GM12878 (cell line): ENCODE results near the gene PATJ. TPM values are rescaled to one million over a fixed set of nuclear protein-coding genes. Genes with fewer than 3 reads are reported as not detected.
"Not testable (repeated sequence)": the region's sequence is repeated elsewhere in the genome, so short reads cannot be mapped to it uniquely, and the experiment has no call there.

Experiments
- ATAC-seq: fragments of 200-7000 bp; cut with Tn5 transposase; 3 replicates; pipeline ENCODE4 v1.9.1; 2020; ENCODE audit warnings: mild to moderate bottlenecking, moderate library complexity
- BruUV-seq: library from RNA; stranded (reverse); fragments of 400-500 nt; replicated peaks from 2 replicates; lab custom pipeline; 2021; lab: Mats Ljungman, UMichigan
- CTCF ChIA-PET: fragments of 300-600 bp; sonication (Branson Sonifier 250); formaldehyde crosslinking; extraction: SDS; loops from one replicate; lab custom pipeline; 2021; ENCODE audit warnings: inconsistent platforms; lab: Yijun Ruan, JAX
- POLR2A ChIA-PET: fragments of 350-600 bp; formaldehyde crosslinking; extraction: SDS; loops from one replicate; lab custom pipeline; 2021; ENCODE audit warnings: inconsistent platforms; lab: Charles Lee
- RAD21 ChIA-PET: fragments of 300-600 bp; sonication (Branson Sonifier 250); formaldehyde crosslinking; loops from one replicate; lab custom pipeline; 2023; ENCODE audit warnings: antibody characterized with exemption; ENCODE audit not compliant: unreplicated experiment; lab: Charles Lee
- SMC1A ChIA-PET: fragments of 300-600 bp; sonication (Branson Sonifier 250); formaldehyde crosslinking; loops from one replicate; lab custom pipeline; 2023; ENCODE audit not compliant: unreplicated experiment, uncharacterized antibody; lab: Charles Lee
- DNase-seq: peaks from one replicate; pipeline ENCODE4 v3.0.0-alpha.2; 2011; ENCODE audit warnings: low read depth, low spot score
- FAIRE-seq: peaks from 3 replicates; lab custom pipeline; 2011; peaks lifted over from hg19 to GRCh38; lab: Jason Lieb, UNC
- H2AFZ ChIP-seq: 2 replicates; pipeline ENCODE4 v1.6.0; 2011; ENCODE audit warnings: low read depth, low read length, control low read depth; ENCODE audit not compliant: control insufficient read depth
- H3K27ac ChIP-seq: 2 replicates; pipeline ENCODE4 v1.5.1; 2011; ENCODE audit warnings: control low read depth; ENCODE audit not compliant: control insufficient read depth, insufficient read depth
- H3K27me3 ChIP-seq, 2 experiments: replicated peaks in 1 of 2; 2 replicates each; pipeline versions ENCODE4 v1.6.0 to v1.6.1; 2011; ENCODE audit warnings: low read length in 1 of 2; ENCODE audit not compliant: control insufficient read depth in 2 of 2, insufficient read depth in 2 of 2
- H3K36me3 ChIP-seq, 2 experiments: 2 replicates each; pipeline ENCODE4 v1.5.1; 2011; ENCODE audit warnings: low read length in 1 of 2; ENCODE audit not compliant: control insufficient read depth in 2 of 2, insufficient read depth in 2 of 2
- H3K4me1 ChIP-seq: 2 replicates; pipeline ENCODE4 v1.6.1; 2011; ENCODE audit warnings: mild to moderate bottlenecking, low read length, moderate library complexity, mixed read lengths; ENCODE audit not compliant: control insufficient read depth, insufficient read depth
- H3K4me2 ChIP-seq: 2 replicates; pipeline ENCODE4 v1.6.0; 2011; ENCODE audit warnings: control low read depth; ENCODE audit not compliant: control insufficient read depth, insufficient read depth
- H3K4me3 ChIP-seq: fragments of 200-600 bp; sonication (generic); 2 replicates; pipeline ENCODE4 v1.5.1; 2016
- H3K79me2 ChIP-seq: 2 replicates; pipeline ENCODE4 v1.6.0; 2011; ENCODE audit warnings: low read length; ENCODE audit not compliant: control insufficient read depth, insufficient read depth
- H3K9ac ChIP-seq: 2 replicates; pipeline ENCODE4 v1.8.0; 2011; ENCODE audit warnings: low read length, control low read depth, mixed read lengths; ENCODE audit not compliant: control insufficient read depth, insufficient read depth
- H3K9me3 ChIP-seq: replicated peaks from 3 replicates; pipeline ENCODE4 v1.5.1; 2011; ENCODE audit warnings: mild to moderate bottlenecking, low read length; ENCODE audit not compliant: control insufficient read depth, insufficient read depth
- H4K20me1 ChIP-seq: 2 replicates; pipeline ENCODE4 v1.6.0; 2011; ENCODE audit not compliant: control insufficient read depth, insufficient read depth
- BCL11A ChIP-seq: IDR thresholded peaks from 2 replicates; pipeline ENCODE4 v1.6.1; 2011; ENCODE audit warnings: low read depth, low read length
- HDAC6 ChIP-seq: fragments of 200-600 bp; sonication (generic); IDR thresholded peaks from one replicate; pipeline ENCODE4 v1.8.0; 2017; ENCODE audit warnings: antibody characterized with exemption; ENCODE audit not compliant: unreplicated experiment
- NR2F1 ChIP-seq: fragments of 450-650 bp; conservative IDR thresholded peaks from 2 replicates; pipeline ENCODE4 v1.6.1; 2017; ENCODE audit warnings: mild to moderate bottlenecking
- PAX8 ChIP-seq: fragments of 450-650 bp; IDR thresholded peaks from 2 replicates; pipeline ENCODE4 v1.6.1; 2017; ENCODE audit warnings: mild to moderate bottlenecking, moderate library complexity
- RELB ChIP-seq: fragments of 450-650 bp; IDR thresholded peaks from 2 replicates; pipeline ENCODE4 v1.6.1; 2017; ENCODE audit warnings: low read depth, mild to moderate bottlenecking, moderate library complexity
- TCF3 ChIP-seq: IDR thresholded peaks from 2 replicates; pipeline ENCODE4 v1.6.1; 2012; ENCODE audit warnings: low read depth, mild to moderate bottlenecking, low read length, borderline replicate concordance; ENCODE audit not compliant: insufficient read depth
- WRNIP1 ChIP-seq: IDR thresholded peaks from 2 replicates; pipeline ENCODE4 v1.6.1; 2011; ENCODE audit warnings: low read depth, low read length, improper control_type of control experiment, borderline replicate concordance
- WGBS: methylation state at CpG from one replicate; pipeline ENCODE4 v1.1.6; 2016; ENCODE audit warnings: low lambda C conversion rate; ENCODE audit not compliant: insufficient replicate concordance, insufficient coverage; ENCODE audit errors: missing lambda C conversion rate; 5-methylcytosine and 5-hydroxymethylcytosine counted together
- in situ Hi-C: fragments of 300-500 bp; cut with MboI; formaldehyde crosslinking; loops from 9 replicates; pipeline ENCODE4 v1.14.3; 2018; ENCODE audit warnings: mixed read lengths
- intact Hi-C: fragments of 100-400 bp; cut with micrococcal nuclease; formaldehyde crosslinking; loops from one replicate; pipeline ENCODE4 v1.14.2; 2022; ENCODE audit not compliant: unreplicated experiment
- polyA plus RNA-seq, 11 experiments: library from polyadenylated mRNA; depleted of rRNA in 4 of 11; unstranded in 6 of 11; stranded (reverse) in 5 of 11; fragments of >200 nt; fragmentation: Nextera tagmentation in 4 of 11; fragmentation: Illumina TruSeq in 1 of 11; extraction: Ambion mirVana in 4 of 11; extraction: Trizol in 1 of 11; gene quantifications; 1 replicate in 1 of 11; 2 replicates in 10 of 11; pipeline versions ENCODE4 v1.2.1 to v1.2.3, GENCODE V29; 2011 to 2016; ENCODE audit warnings: inconsistent platforms in 2 of 11, missing spikeins in 2 of 11, low read depth in 1 of 11
- total RNA-seq, 4 experiments: library from RNA; depleted of rRNA in 3 of 4; stranded (reverse); fragments of >200 nt in 3 of 4; fragmentation: Illumina TruSeq in 1 of 4; extraction: Trizol in 1 of 4; gene quantifications; 2 replicates each; pipeline versions ENCODE4 v1.2.1 to v1.2.3, GENCODE V29; 2013 to 2021

The PATJ gene
- total and polyA plus RNA-seq, 10 of the 15 experiments (the other 5 are each of a cell fraction or from before 2014, with no cell fraction given): 2.8 to 13.9 (median 6.9) TPM

GRCh38 chr1:62218604-62219003 lies 476.3 kb downstream of the PATJ start (continued):
- no peak for TF ChIP-seq TCF3
- no peak for TF ChIP-seq BCL11A
- no peak for TF ChIP-seq PAX8

- H3K9ac ChIP-seq, BruUV-seq, DNase-seq, H3K4me1 ChIP-seq, H3K9me3 ChIP-seq, intact Hi-C loops, FAIRE-seq, H3K27ac ChIP-seq, RAD21 ChIA-PET, POLR2A ChIA-PET, in situ Hi-C loops, H4K20me1 ChIP-seq, SMC1A ChIA-PET, ATAC-seq, H3K36me3 ChIP-seq, H3K79me2 ChIP-seq, H3K4me3 ChIP-seq, H3K4me2 ChIP-seq, H3K27me3 ChIP-seq, H2AFZ ChIP-seq: not testable (repeated sequence)
- CTCF ChIA-PET: interaction anchor here (0.6 to 1.2 kb wide), 2 partner anchors 28 to 1291 kb away, joined by 3 read pairs; no protein-coding TSS in a partner anchor
- 51% methylated on average over 9 of the region's 9 CpGs for WGBS
Observed at GRCh38 chr1:62220456-62220855, 478.2 kb downstream of the PATJ start.

- H3K4me1 ChIP-seq: no peaks in the 10 kb centered on the region
- in situ Hi-C loops: no loop called here
- H3K9me3 ChIP-seq: no peaks in the 10 kb centered on the region
- ChIA-PET POLR2A (no interaction called here), CTCF (interaction anchor here (1.2 kb wide), 1 partner anchor 27 kb away, joined by 3 read pairs; no protein-coding TSS in a partner anchor)
- no peak for ATAC-seq
- no peak overlapping the region for H2AFZ ChIP-seq
- TF ChIP-seq RELB (no peak), HDAC6 (no peak), NR2F1 (no peak), WRNIP1 (no peak)
- TF ChIP-seq, all 136 proteins: peak for 0
- Histone ChIP-seq H3K4me2 (no peak overlapping the region), H3K9ac (no peak overlapping the region), H3K36me3 (no peaks in the 10 kb centered on the region), H3K27ac (no peak overlapping the region), H4K20me1 (no peaks in the 10 kb centered on the region), H3K79me2 (no peaks in the 10 kb centered on the region), H3K27me3 (no peaks in the 10 kb centered on the region), H3K4me3 (no peak overlapping the region)
- intact Hi-C loops: no loop called here
- SMC1A ChIA-PET: no interaction called here
- DNase-seq (no peak), FAIRE-seq (no peak)
- WGBS: 0% methylated on average over 1 of the region's 1 CpG
- RAD21 ChIA-PET: no interaction called here
- BruUV-seq: no TSS peak
Observed at GRCh38 chr1:62221171-62221570, 478.9 kb downstream of the PATJ start.
